HEK293T (cell line): ENCODE results near the gene AFAP1L2.

Experiments
- ARNT ChIP-seq: fragments of 450-650 bp; IDR thresholded peaks from 2 replicates; pipeline ENCODE4 v1.6.1; 2017; ENCODE audit warnings: mild to moderate bottlenecking
- BHLHE40 ChIP-seq: fragments of 450-650 bp; IDR thresholded peaks from 2 replicates; pipeline ENCODE4 v1.6.1; 2016; ENCODE audit warnings: mild to moderate bottlenecking, moderate library complexity, borderline replicate concordance
- CTBP1 ChIP-seq: fragments of 450-650 bp; IDR thresholded peaks from 2 replicates; pipeline ENCODE4 v1.6.1; 2016; ENCODE audit warnings: borderline replicate concordance
- ELF4 ChIP-seq: fragments of 450-650 bp; IDR thresholded peaks from 2 replicates; pipeline ENCODE4 v1.6.1; 2017; ENCODE audit warnings: antibody characterized with exemption
- FOXA1 ChIP-seq: fragments of 450-650 bp; IDR thresholded peaks from 2 replicates; pipeline ENCODE4 v1.6.1; 2016; ENCODE audit warnings: mild to moderate bottlenecking
- FOXK2 ChIP-seq: fragments of 450-650 bp; IDR thresholded peaks from 2 replicates; pipeline ENCODE4 v1.6.1; 2016; ENCODE audit warnings: mild to moderate bottlenecking
- FOXM1 ChIP-seq: fragments of 450-650 bp; IDR thresholded peaks from 2 replicates; pipeline ENCODE4 v1.6.1; 2017; ENCODE audit warnings: mild to moderate bottlenecking, borderline replicate concordance
- HDGF ChIP-seq: fragments of 450-650 bp; IDR thresholded peaks from 2 replicates; pipeline ENCODE4 v1.6.1; 2017; ENCODE audit warnings: antibody characterized with exemption, borderline replicate concordance
- NFRKB ChIP-seq: fragments of 450-650 bp; IDR thresholded peaks from 2 replicates; pipeline ENCODE4 v1.6.1; 2016; ENCODE audit warnings: mild to moderate bottlenecking, moderate library complexity
- SP1 ChIP-seq: fragments of 450-650 bp; IDR thresholded peaks from 2 replicates; pipeline ENCODE4 v1.6.1; 2017
- SUZ12 ChIP-seq: fragments of 450-650 bp; IDR thresholded peaks from 2 replicates; pipeline ENCODE4 v1.6.1; 2016; ENCODE audit warnings: mild to moderate bottlenecking
- TARDBP ChIP-seq: fragments of 450-650 bp; IDR thresholded peaks from 2 replicates; pipeline ENCODE4 v1.6.1; 2016
- TF ChIP-seq, protein P1 (sequence below): fragments of 450-650 bp; IDR thresholded peaks from 2 replicates; pipeline ENCODE4 v1.6.1; 2016

- TF ChIP-seq HDGF (no peak), CTBP1 (no peak), BHLHE40 (no peak), FOXM1 (no peak), TARDBP (no peak), NFRKB (no peak), FOXK2 (no peak), SP1 (no peak), SUZ12 (no peak), ARNT (no peak), ELF4 (no peak), FOXA1 (no peak)
- TF ChIP-seq, protein P1, sequence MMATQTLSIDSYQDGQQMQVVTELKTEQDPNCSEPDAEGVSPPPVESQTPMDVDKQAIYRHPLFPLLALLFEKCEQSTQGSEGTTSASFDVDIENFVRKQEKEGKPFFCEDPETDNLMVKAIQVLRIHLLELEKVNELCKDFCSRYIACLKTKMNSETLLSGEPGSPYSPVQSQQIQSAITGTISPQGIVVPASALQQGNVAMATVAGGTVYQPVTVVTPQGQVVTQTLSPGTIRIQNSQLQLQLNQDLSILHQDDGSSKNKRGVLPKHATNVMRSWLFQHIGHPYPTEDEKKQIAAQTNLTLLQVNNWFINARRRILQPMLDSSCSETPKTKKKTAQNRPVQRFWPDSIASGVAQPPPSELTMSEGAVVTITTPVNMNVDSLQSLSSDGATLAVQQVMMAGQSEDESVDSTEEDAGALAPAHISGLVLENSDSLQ, result no peak
Observed at GRCh38 chr10:114279901-114280644, 124.2 kb downstream of the AFAP1L2 start.
